NCI-H146 treated with DMSO at 0.1 percent for 48 hours (cell line): Measurements from ENCODE around the gene NEGR1.

Experiments used
- DNase-seq: peaks from one replicate; lab custom pipeline; 2025; ENCODE audit not compliant: unreplicated experiment; lab: John Stamatoyannopoulos, UW

NEGR1 gene

DNA sequence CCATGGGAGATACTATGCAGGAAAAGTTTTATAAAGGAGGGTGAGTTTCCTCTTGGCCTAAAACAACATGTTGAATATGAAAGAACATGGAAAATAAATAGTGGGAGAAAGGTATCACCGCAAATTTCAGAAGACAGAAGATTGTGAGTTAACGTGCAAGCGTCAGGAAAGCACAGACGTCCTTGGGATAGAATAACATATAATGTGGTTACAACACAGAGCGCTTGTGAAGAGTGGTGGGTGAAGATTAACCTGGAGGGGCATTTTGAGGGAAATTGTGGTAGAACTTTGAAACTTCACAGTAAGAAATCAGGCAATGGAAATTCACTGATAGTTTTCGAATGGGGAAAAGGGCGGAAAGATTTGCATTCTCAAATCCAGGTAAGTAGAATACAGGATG lies 47.3 kb downstream of the NEGR1 start:
- no peak for DNase-seq

- DNase-seq, result no peak
Observed at GRCh38 chr1:72230746-72231145, 51.6 kb downstream of the NEGR1 start.

GRCh38 chr1:72229893-72230292 lies 52.4 kb downstream of the NEGR1 start:
- no peak for DNase-seq

DNA sequence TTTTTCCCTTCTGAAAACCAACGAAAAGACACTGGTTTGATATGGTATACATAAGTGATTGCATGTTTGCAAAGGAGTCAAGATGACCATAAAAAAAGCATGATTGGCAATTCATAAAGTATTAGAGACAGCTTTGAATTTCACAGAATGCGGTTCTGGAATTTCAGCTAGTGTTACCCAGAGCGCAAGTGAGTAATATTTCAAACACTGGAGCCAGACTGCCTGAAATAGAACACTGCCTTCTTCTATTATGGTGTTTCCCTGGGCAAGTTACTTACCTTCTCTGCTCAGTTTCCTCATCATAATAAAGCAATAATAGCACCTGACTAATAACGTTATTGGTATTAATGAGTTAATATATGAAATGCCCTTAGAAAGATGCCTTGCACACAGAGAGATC lies 54.7 kb downstream of the NEGR1 start:
- DNase-seq, result peak; percentile 37

GRCh38 chr1:72224506-72224905 lies 57.8 kb downstream of the NEGR1 start:
- no peak for DNase-seq

GRCh38 chr1:72221811-72222210 lies 60.5 kb downstream of the NEGR1 start:
- DNase-seq, result no peak

DNA sequence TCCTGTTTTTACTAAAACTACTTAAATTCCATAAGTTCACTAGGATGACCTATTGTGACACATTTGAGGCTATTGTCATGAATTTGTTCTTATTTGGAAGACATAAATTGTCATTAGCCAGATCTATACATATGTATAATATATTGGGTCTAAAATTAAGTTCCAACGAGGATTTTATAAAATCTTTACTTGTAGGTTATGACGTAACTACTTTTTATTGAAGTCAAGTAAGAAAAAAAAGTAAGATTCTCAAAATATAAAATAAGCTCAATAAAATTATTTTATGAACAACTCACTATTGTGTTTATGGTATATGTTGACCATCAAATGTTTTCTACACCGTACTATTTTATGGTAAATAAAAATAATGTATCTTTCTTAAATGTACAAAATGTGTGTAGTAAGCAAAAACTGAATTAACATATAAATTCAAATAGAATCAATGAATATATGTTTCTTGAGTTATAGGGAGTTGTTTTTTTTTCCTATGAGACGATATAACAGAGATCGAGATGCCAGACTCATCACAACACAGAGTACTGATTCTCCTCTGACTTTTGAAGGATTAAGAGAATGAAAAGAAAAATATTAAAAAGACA lies 64.1 kb downstream of the NEGR1 start:
- DNase-seq, result no peak

DNA sequence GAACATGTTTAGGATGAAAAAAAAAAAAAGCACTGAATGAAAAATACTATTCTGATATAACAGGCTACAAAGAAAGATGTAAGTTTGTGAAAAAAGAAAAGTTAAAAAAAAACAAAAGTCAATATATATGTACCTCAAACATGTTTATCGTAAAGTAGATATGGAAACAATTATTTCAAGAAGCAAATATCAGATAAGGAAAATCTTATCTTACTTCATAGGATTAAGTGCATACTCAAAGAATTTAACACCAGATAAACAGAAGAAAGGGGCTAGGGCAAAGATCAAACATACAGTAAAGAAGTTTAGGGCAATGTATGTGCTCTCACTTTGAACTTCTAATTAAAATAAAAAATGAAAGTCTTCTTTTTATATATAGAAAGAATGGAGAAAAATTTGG lies 75.3 kb downstream of the NEGR1 start:
- no peak for DNase-seq

- no peak for DNase-seq
Observed at GRCh38 chr1:72202761-72203160, 79.6 kb downstream of the NEGR1 start.

DNA sequence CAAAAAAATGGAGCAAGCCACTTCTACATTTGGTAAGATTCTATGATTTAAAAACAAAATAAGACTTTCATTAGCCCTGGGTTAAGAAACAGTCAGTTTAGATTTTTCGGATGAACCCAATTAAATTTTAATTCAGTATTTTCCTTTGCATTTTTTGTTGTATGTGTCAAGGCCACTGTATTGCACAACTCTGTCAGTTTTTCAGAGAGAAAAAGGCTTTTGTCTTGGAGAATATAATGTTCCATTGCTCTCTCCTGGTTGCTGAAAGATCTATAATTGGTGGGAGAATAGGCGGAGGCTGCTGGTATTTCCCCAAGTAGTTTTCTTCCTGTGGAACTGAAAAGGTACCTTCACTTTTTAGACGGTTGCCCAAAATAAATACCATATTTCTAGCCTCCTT lies 84.6 kb downstream of the NEGR1 start:
- DNase-seq, result no peak

DNA sequence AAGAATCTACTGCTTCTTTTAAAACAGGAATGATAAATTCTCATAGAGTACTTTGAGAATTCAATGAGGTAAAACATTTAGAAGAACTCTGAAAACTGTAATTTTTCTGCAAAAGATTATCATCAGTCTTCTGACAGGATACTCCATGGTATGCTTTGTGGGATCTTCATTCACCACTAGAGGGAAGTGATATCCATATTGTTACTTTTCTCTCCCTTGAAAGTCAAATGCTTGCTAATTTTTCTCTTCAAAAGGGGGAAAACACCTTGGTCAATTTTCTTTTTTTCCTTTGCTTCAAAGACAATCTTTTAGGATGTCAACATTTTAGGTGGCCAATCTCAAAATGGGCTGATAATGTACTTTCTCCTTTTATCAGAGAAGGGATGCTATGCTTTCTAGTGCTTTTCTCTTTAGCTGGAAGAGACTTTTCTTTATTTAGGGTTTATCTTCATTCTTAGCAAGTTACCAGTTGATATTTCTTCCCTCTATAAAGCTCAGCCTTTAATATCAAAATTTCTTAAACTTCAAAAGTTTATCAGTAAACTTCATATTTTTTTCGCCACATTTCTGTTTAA lies 95.5 kb downstream of the NEGR1 start:
- DNase-seq, result peak; percentile 4

- no peak for DNase-seq
Observed at GRCh38 chr1:72184099-72184701, 98.1 kb downstream of the NEGR1 start.

- DNase-seq, result no peak
Observed at GRCh38 chr1:72182859-72183258, 99.5 kb downstream of the NEGR1 start.

- no peak for DNase-seq
Observed at GRCh38 chr1:72178266-72178665, 104.1 kb downstream of the NEGR1 start.

GRCh38 chr1:72177711-72178110 lies 104.6 kb downstream of the NEGR1 start:
- no peak for DNase-seq

GRCh38 chr1:72170246-72170645 lies 112.1 kb downstream of the NEGR1 start:
- no peak for DNase-seq

DNA sequence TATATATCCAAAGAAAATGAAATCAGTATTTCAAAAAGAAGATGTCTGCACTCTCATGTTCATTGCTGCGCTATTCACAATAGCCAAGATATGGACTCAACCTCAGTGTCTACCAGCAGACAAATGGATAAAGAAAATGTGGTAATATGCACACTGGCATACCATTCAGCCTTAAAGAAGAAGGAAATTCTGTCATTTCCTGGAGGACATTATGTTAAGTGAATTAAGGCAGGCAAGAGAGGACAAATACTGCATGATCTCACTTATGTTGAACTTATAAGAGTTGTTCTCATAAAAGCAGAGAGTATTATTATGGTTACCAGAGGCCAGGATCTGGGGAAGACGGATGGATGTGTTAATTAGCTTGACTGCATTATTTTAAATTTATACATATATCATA lies 115.9 kb downstream of the NEGR1 start:
- DNase-seq, result no peak

GRCh38 chr1:72150508-72150907 lies 131.8 kb downstream of the NEGR1 start:
- DNase-seq, result no peak

DNA sequence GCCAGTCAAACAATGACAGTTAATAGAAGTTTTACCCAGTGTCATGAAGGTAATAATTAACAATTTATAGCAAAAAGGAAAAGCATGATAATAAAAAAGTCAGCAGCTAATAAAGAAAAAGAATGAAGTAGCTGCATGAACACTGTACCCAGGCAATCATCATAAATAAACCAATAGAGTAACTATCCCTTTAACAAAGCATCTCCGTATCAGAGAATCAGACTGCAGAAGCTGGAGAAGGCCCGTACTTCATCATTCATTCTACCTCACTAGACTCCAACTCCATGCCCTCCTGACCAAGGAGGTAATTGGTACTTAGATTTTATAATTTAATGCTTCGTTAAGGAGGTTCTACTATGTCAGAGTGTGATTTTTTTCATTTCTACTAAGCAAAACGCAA lies 140.5 kb downstream of the NEGR1 start:
- DNase-seq, result no peak

DNA sequence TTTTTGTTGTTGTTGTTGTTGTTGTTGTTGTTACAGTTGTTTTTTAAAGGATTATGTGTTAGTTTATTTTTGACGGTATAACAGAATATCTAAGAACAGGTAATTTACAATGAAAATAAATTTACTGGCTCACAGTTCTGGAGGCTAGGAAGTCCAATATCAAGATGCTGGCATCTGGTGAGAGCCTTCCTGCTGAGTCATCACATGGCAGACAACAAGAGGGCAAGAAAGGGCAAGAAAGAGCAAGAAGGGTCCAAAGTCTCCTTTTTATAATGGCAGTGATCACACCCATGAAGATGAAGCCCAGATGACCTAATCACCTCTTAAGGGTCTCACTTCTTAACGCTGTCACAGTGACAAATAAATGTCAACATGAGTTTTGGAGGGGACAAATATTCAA lies 142.1 kb downstream of the NEGR1 start:
- no peak for DNase-seq

DNA sequence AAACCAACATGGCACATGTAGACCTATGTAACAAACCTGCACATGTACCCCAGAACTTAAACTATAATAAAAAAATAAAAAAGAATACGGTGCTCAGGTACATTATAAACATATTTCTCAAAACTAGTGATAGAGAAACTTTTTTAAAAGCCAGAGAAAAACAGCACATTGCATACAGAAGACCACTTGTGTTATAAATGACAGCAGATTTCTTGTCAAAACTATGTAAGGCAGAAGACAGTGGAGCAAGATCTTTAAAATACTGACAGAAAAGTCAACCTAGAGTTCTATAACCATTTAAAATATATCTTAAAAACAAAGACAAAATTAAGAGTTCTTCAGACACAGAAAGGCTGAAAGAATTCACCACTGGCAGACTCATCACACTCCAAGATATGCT lies 144.7 kb downstream of the NEGR1 start:
- DNase-seq, result no peak

DNA sequence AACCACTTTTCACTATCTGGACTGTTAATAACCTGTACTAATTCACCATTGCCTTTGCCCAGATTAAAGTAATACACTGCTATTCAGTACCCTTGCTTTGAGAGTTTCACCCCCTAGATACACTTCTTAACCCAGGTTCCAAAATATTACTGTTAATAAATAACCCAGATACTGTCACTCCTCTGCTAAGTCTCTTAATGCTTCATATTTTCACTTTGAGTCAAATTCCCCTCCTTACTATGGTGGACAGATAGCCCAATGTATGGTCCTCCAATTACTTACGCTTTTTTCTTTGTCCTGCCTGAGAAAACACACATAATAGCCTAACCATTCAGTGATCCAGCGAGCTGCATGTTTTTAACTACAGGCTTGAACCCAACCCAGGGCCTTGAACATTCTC lies 152.5 kb downstream of the NEGR1 start:
- no peak for DNase-seq
